GM06990 (cell line): ENCODE measurements around the gene FGF18.

Experiments used
- DNase-seq: peaks from one replicate; pipeline ENCODE4 v3.0.0-alpha.2; 2011; ENCODE audit not compliant: insufficient read length; ENCODE audit errors: extremely low read depth
- H3K27me3 ChIP-seq: replicated peaks from 2 replicates; pipeline ENCODE4 v1.6.0; 2011; ENCODE audit warnings: low read length; ENCODE audit not compliant: control insufficient read depth, insufficient read depth
- H3K36me3 ChIP-seq: 2 replicates; pipeline ENCODE4 v1.5.1; 2011; ENCODE audit warnings: low read length; ENCODE audit not compliant: control insufficient read depth, insufficient read depth
- H3K4me3 ChIP-seq: replicated peaks from 2 replicates; pipeline ENCODE4 v1.5.1; 2011; ENCODE audit warnings: low read depth, mild to moderate bottlenecking, control low read depth, low read length
- CTCF ChIP-seq: IDR thresholded peaks from 2 replicates; pipeline ENCODE4 v1.5.1; 2011; ENCODE audit warnings: low read length, control low read depth, mild to moderate bottlenecking, inconsistent platforms; ENCODE audit not compliant: insufficient read depth, poor library complexity, severe bottlenecking

Gene FGF18

DNA sequence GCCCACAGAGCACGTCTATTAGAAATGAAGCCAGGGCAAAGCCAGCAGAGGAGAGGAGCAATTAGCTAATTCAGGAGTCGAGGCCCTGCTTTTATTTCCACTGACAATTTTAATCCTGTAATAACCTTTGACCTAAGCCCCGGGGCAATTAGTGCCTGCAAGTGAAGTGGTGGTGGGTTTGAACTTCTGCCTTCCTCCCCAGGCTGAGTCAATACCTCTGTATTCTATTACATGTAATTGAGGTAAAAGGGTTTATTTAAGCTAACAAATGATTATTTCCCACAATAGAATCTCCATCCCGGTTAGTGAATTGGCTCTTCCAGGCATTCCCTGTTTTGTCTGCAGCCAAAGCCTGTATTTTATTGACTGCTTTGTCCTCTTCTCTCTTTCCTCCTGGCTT lies 49.9 kb downstream of the FGF18 start:
- Histone ChIP-seq H3K4me3 (no peak overlapping the region), H3K27me3 (no peaks in the 10 kb centered on the region), H3K36me3 (no peaks in the 10 kb centered on the region)
- DNase-seq, result no peak
- TF ChIP-seq CTCF, result no peak

DNA sequence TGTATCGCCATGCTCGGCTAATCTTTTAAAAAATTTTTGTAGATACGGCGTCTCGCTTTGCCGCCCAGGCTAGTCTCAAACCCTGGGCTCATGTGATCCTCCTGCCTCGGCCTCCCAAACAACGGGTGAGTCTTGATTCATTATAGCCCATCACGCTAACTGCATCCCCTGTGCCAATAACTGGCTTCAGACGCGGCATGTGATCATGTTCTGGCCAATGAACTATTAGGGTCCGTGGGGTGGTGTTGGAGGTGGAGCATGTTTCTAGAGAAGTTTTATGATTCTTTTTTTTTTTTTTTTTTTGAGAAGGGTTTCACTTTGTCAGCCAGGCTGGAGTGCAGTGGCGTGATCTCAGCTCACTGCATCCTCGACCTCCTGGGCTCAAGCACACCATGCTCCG lies 51.0 kb downstream of the FGF18 start:
- DNase-seq, result no peak
- Histone ChIP-seq H3K36me3 (no peaks in the 10 kb centered on the region), H3K4me3 (no peak overlapping the region), H3K27me3 (no peaks in the 10 kb centered on the region)
- no peak for TF ChIP-seq CTCF

GRCh38 chr5:171474230-171474813 lies 54.9 kb downstream of the FGF18 start:
- DNase-seq, result no peak
- Histone ChIP-seq H3K4me3 (no peak overlapping the region), H3K27me3 (no peaks in the 10 kb centered on the region), H3K36me3 (no peaks in the 10 kb centered on the region)
- no peak for TF ChIP-seq CTCF

- no peak for TF ChIP-seq CTCF
- Histone ChIP-seq H3K4me3 (no peak overlapping the region), H3K36me3 (no peaks in the 10 kb centered on the region), H3K27me3 (no peaks in the 10 kb centered on the region)
- DNase-seq, result no peak
Observed at GRCh38 chr5:171475596-171475995, 56.1 kb downstream of the FGF18 start.

DNA sequence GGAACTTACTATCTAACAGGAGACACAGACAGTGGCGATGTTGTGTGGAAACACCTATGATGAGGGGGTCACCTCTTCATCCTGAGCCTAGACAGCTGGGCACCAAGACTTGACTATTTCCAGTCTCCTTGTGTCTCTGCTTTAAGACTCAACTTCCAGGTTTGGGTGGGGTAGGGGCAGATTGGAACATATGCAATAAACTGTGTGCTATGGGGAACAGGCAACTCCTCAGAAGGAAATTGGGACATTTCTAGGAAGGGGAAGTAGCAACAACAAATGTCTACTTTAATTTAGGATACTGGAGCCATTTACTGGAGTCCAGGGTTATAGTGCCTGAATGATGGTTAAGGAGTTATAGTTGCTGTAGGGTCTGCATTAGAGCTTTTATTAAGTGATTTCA lies 57.3 kb downstream of the FGF18 start:
- H3K4me3 ChIP-seq, result no peak overlapping the region
- no peak for DNase-seq
- no peak for TF ChIP-seq CTCF
- H3K27me3 ChIP-seq, result no peaks in the 10 kb centered on the region
- no peaks in the 10 kb centered on the region for H3K36me3 ChIP-seq

DNA sequence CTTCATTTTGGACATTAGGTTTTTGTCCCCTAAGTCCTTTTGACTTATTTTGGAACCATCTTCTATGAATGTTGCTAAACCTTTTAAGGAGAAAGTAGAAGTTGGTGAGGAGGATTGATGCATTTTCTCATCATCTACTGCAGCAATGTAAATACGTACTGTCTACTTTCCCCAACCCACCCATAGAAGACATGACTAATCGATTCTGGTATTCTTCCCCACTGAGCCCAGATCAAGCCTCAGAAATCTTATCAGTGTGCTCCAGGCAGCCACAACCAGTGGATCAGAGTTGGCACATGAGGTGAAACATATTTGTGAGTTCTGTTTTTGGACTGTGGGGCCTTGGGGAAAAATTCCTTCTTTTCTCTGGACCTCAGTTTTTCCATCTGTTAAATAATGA lies 57.7 kb downstream of the FGF18 start:
- Histone ChIP-seq H3K36me3 (no peaks in the 10 kb centered on the region), H3K27me3 (no peaks in the 10 kb centered on the region), H3K4me3 (no peak overlapping the region)
- TF ChIP-seq CTCF, result no peak
- DNase-seq, result no peak
